ENCODE results near the gene GRID2. TPM values are rescaled to one million over a fixed set of nuclear protein-coding genes. Genes with fewer than 3 reads are reported as not detected.

The GRID2 gene
- total RNA-seq, 6 experiments from 2014 or later: not detected

GRCh38 chr4:92328095-92328494, 24.3 kb downstream of the GRID2 start:
- 32% methylated on average over 2 of the region's 2 CpGs for WGBS (ENCODE audit: insufficient coverage, low coverage, low lambda C conversion rate, missing lambda C conversion rate)
- peaks cover 0 to 3% (median 0%) of the 10 kb centered on the region in 4 donors for H3K9me3 ChIP-seq
- TF ChIP-seq POLR2A (IDR thresholded peaks at IDR 0.05) (no peak), CTCF (IDR thresholded peaks at IDR 0.05) (no peak)
- no peak overlapping the region for H3K4me3 ChIP-seq
- H3K36me3 ChIP-seq: no peaks in the 10 kb centered on the region
- no peaks in the 10 kb centered on the region for H3K4me1 ChIP-seq
- ATAC-seq: no peak
- no peak for DNase-seq
- intact Hi-C loops (cut with DNase I): no loop called here
- H3K27me3 ChIP-seq: no peaks in the 10 kb centered on the region
- H3K27ac ChIP-seq: no peak overlapping the region

- Histone ChIP-seq H3K27me3 (no peaks in the 10 kb centered on the region), H3K4me1 (no peaks in the 10 kb centered on the region), H3K4me3 (no peak overlapping the region), H3K36me3 (no peaks in the 10 kb centered on the region), H3K9me3 (peaks cover 0 to 3% (median 0%) of the 10 kb centered on the region in 4 donors), H3K27ac (no peak overlapping the region)
- ATAC-seq (no peak), DNase-seq (no peak)
- no peak for TF ChIP-seq POLR2A (IDR thresholded peaks at IDR 0.05)
- no peak for TF ChIP-seq CTCF (IDR thresholded peaks at IDR 0.05)
- intact Hi-C loops (cut with DNase I): no loop called here
- 57% methylated on average over 1 of the region's 2 CpGs for WGBS (ENCODE audit: insufficient coverage, low coverage, low lambda C conversion rate, missing lambda C conversion rate)
Observed at GRCh38 chr4:92333016-92333415, 29.2 kb downstream of the GRID2 start.

GRCh38 chr4:92334716-92335350, 31.1 kb downstream of the GRID2 start:
- intact Hi-C loops (cut with DNase I): no loop called here
- H3K9me3 ChIP-seq: peaks cover 0 to 3% (median 0%) of the 10 kb centered on the region in 4 donors
- H3K27me3 ChIP-seq: no peaks in the 10 kb centered on the region
- DNase-seq (no peak), ATAC-seq (peak in 2 of 4 donors; percentile 45 to 69)
- H3K4me1 ChIP-seq: no peaks in the 10 kb centered on the region
- no peak overlapping the region for H3K27ac ChIP-seq
- TF ChIP-seq POLR2A (IDR thresholded peaks at IDR 0.05): no peak
- TF ChIP-seq CTCF (IDR thresholded peaks at IDR 0.05): no peak
- no peak overlapping the region for H3K4me3 ChIP-seq
- H3K36me3 ChIP-seq: no peaks in the 10 kb centered on the region
- WGBS (ENCODE audit: insufficient coverage, low coverage, low lambda C conversion rate, missing lambda C conversion rate): 16% methylated on average over 1 of the region's 1 CpG

- Histone ChIP-seq H3K36me3 (no peaks in the 10 kb centered on the region), H3K4me3 (no peak overlapping the region), H3K27ac (no peak overlapping the region), H3K9me3 (no peaks in the 10 kb centered on the region), H3K4me1 (no peaks in the 10 kb centered on the region), H3K27me3 (no peaks in the 10 kb centered on the region)
- DNase-seq (no peak), ATAC-seq (no peak)
- 36% methylated on average over 4 of the region's 4 CpGs for WGBS (ENCODE audit: insufficient coverage, low coverage, low lambda C conversion rate, missing lambda C conversion rate)
- intact Hi-C loops (cut with DNase I): no loop called here
- TF ChIP-seq CTCF (IDR thresholded peaks at IDR 0.05) (no peak), POLR2A (IDR thresholded peaks at IDR 0.05) (no peak)
Observed at GRCh38 chr4:92339676-92340075, 35.9 kb downstream of the GRID2 start.
